ENCODE results near the gene ATP6V0C.

DNA sequence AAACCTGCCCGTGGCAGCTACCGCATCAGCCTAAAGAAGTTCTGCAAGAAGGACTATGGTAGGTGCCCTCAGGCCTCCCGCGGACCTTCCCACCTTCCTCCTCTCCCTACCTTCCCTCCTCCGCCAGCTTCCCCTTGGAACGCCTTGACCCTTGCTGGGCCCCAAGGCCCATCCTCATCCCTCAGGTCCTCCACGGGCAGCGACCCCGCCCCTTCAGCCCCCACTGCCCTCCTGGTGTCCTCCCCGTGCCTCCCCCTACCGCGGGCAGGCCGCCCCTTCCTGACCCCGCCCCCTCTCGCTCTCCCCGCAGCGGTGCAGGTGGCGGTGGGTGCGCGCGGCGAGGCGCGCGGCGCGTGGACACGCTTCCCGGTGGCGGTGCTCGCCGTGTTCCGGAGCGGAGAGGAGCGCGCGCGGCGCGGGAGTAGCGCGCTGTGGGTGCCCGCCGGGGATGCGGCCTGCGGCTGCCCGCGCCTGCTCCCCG, 40.3 kb upstream of the ATP6V0C start:
- TF ChIP-seq CTCF (optimal IDR thresholded peaks at IDR 0.05 in 1 of 3, IDR thresholded peaks at IDR 0.05 in 1 of 3, conservative IDR thresholded peaks at IDR 0.05 in 1 of 3; ENCODE audit: extremely low read depth in 1 of 3, insufficient read depth in 2 of 3, low read length in 3 of 3) (no peak), EZH2 (IDR thresholded peaks at IDR 0.05; ENCODE audit: low read length) (no peak)

Data from keratinocyte (primary cell).